Measurements from ENCODE around the gene ANO3. TPM values are rescaled to one million over a fixed set of nuclear protein-coding genes. Genes with fewer than 3 reads are reported as not detected.

ANO3 gene
- total RNA-seq, 2 experiments from 2014 or later, result not detected

DNA sequence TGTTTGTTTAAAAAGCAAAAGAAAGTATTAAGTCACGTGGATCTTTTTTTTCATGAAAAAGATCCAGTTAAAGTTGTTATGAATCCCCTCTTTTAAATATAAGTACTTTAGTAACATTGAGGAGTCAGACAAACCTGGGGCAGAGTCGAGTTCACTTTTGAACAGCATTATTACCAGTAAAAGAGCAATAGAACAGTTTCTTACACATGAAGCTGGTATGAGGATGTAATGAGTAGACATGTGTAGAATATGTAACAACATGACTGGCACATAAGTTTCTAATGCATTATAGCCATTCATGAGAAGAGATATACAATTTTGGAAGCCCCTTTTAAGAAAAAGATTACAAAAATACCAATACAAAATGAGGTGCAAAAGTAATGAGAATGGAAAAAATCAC, 247.8 kb downstream of the ANO3 start:
- CTCF ChIA-PET, result no interaction called here
- H3K27ac Mint-ChIP-seq, result no peak overlapping the region
- ATAC-seq (ENCODE audit: poor library complexity), result no peak
- H3K9me3 Mint-ChIP-seq, result peaks cover 3% of the 10 kb centered on the region
- Histone ChIP-seq H3K9me3 (ENCODE audit: control insufficient read depth in 1 of 2, insufficient read depth in 1 of 2, low read length in 2 of 2) (peaks cover 0 to 3% of the 10 kb centered on the region in 2 experiments), H3K4me1 (ENCODE audit: insufficient read depth, low read length) (no peaks in the 10 kb centered on the region), H3K27me3 (ENCODE audit: control insufficient read depth in 1 of 2, insufficient read depth in 2 of 2, low read length in 2 of 2) (no peaks in the 10 kb centered on the region), H3K27ac (ENCODE audit: low read depth in 1 of 2, low read length in 2 of 2) (no peak overlapping the region), H3K4me3 (ENCODE audit: low read length) (no peak overlapping the region), H3K36me3 (ENCODE audit: insufficient read depth, low read length) (no peaks in the 10 kb centered on the region)
- POLR2A ChIA-PET, result no interaction called here
- TF ChIP-seq, protein P1, sequence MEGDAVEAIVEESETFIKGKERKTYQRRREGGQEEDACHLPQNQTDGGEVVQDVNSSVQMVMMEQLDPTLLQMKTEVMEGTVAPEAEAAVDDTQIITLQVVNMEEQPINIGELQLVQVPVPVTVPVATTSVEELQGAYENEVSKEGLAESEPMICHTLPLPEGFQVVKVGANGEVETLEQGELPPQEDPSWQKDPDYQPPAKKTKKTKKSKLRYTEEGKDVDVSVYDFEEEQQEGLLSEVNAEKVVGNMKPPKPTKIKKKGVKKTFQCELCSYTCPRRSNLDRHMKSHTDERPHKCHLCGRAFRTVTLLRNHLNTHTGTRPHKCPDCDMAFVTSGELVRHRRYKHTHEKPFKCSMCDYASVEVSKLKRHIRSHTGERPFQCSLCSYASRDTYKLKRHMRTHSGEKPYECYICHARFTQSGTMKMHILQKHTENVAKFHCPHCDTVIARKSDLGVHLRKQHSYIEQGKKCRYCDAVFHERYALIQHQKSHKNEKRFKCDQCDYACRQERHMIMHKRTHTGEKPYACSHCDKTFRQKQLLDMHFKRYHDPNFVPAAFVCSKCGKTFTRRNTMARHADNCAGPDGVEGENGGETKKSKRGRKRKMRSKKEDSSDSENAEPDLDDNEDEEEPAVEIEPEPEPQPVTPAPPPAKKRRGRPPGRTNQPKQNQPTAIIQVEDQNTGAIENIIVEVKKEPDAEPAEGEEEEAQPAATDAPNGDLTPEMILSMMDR (IDR thresholded peaks at IDR 0.05), result no peak
- H3K36me3 Mint-ChIP-seq (ENCODE audit: low read depth), result no peaks in the 10 kb centered on the region
- no peaks in the 10 kb centered on the region for H3K4me1 Mint-ChIP-seq (ENCODE audit: low read depth)
- no peaks in the 10 kb centered on the region for H3K27me3 Mint-ChIP-seq
- intact Hi-C loops (cut with DNase I, micrococcal nuclease), result no loop called here
- H3K4me3 Mint-ChIP-seq, result no peak overlapping the region
- DNase-seq, result no peak

DNA sequence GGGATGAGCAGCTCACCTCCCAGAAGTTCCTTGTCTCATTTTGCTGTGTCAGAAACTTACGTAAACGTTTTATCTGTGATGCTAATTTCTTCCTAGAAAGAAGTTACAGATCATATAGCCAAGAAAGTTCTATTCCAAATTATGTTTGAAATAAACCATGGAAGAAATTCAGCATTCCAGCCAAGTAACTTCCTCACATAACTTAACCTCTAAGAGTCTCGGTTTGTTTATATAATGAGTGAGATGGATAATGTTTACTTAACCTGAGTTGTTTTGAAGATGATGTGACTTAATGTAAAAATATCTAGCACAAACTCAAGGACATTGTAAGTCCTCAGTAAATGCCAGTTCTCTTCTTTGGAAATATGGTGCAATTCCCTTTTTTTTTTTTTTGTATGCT, 249.0 kb downstream of the ANO3 start:
- Mint-ChIP-seq H3K4me1 (ENCODE audit: low read depth) (no peaks in the 10 kb centered on the region), H3K27ac (no peak overlapping the region), H3K36me3 (ENCODE audit: low read depth) (no peaks in the 10 kb centered on the region), H3K4me3 (no peak overlapping the region), H3K27me3 (no peaks in the 10 kb centered on the region), H3K9me3 (peaks cover 3% of the 10 kb centered on the region)
- ChIA-PET CTCF (no interaction called here), POLR2A (no interaction called here)
- H3K4me3 ChIP-seq (ENCODE audit: low read length), result no peak overlapping the region
- H3K27me3 ChIP-seq (ENCODE audit: control insufficient read depth in 1 of 2, insufficient read depth in 2 of 2, low read length in 2 of 2), result no peaks in the 10 kb centered on the region
- ATAC-seq (ENCODE audit: poor library complexity), result no peak
- H3K36me3 ChIP-seq (ENCODE audit: insufficient read depth, low read length), result no peaks in the 10 kb centered on the region
- no peak for DNase-seq
- intact Hi-C loops (cut with DNase I, micrococcal nuclease), result no loop called here
- H3K9me3 ChIP-seq (ENCODE audit: control insufficient read depth in 1 of 2, insufficient read depth in 1 of 2, low read length in 2 of 2), result peaks cover 0 to 3% of the 10 kb centered on the region in 2 experiments
- no peaks in the 10 kb centered on the region for H3K4me1 ChIP-seq (ENCODE audit: insufficient read depth, low read length)
- no peak overlapping the region for H3K27ac ChIP-seq (ENCODE audit: low read depth in 1 of 2, low read length in 2 of 2)
- TF ChIP-seq, protein P1 (IDR thresholded peaks at IDR 0.05), result no peak

DNA sequence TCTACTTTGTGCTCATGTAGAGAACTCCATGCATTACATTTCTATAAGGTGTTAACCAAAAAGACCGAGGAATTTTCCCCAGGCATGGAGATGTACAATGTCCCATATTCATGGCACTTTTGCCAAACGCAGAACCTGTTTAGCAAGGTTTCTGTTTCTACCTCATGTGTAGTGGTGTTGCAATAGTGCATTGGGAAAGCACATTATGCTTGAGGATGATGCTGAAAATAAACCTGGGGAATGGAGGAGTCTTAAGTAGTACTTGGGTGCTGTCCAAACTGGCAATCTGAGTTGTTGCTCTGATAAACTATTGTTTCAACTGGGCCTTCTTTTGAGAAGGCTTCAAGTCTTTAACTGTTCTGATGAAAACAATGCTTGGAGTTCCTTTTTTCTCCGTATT, 251.6 kb downstream of the ANO3 start:
- Mint-ChIP-seq H3K36me3 (ENCODE audit: low read depth) (no peaks in the 10 kb centered on the region), H3K4me1 (ENCODE audit: low read depth) (no peaks in the 10 kb centered on the region), H3K4me3 (no peak overlapping the region), H3K9me3 (peaks cover 3% of the 10 kb centered on the region), H3K27me3 (no peaks in the 10 kb centered on the region), H3K27ac (no peak overlapping the region)
- ChIA-PET POLR2A (no interaction called here), CTCF (no interaction called here)
- peaks cover 0 to 8% of the 10 kb centered on the region in 2 experiments for H3K9me3 ChIP-seq (ENCODE audit: control insufficient read depth in 1 of 2, insufficient read depth in 1 of 2, low read length in 2 of 2)
- ATAC-seq (ENCODE audit: poor library complexity), result no peak
- no peak for DNase-seq
- no peak overlapping the region for H3K27ac ChIP-seq (ENCODE audit: low read depth in 1 of 2, low read length in 2 of 2)
- H3K36me3 ChIP-seq (ENCODE audit: insufficient read depth, low read length), result no peaks in the 10 kb centered on the region
- TF ChIP-seq, protein P1 (IDR thresholded peaks at IDR 0.05), result no peak
- intact Hi-C loops (cut with DNase I, micrococcal nuclease), result no loop called here
- H3K4me3 ChIP-seq (ENCODE audit: low read length), result no peak overlapping the region
- no peaks in the 10 kb centered on the region for H3K4me1 ChIP-seq (ENCODE audit: insufficient read depth, low read length)
- H3K27me3 ChIP-seq (ENCODE audit: control insufficient read depth in 1 of 2, insufficient read depth in 2 of 2, low read length in 2 of 2), result no peaks in the 10 kb centered on the region
